Astrocyte (in vitro differentiated cells and primary cell): ENCODE results near the gene CLMN.

ENCODE experiments used
- EZH2 ChIP-seq: IDR thresholded peaks from 2 replicates; pipeline ENCODE4 v1.6.1; 2012; ENCODE audit warnings: mild to moderate bottlenecking, low read length, inconsistent platforms; ENCODE audit not compliant: insufficient read depth
- TF ChIP-seq, protein P1 (sequence below): IDR thresholded peaks from 2 replicates; pipeline ENCODE4 v1.5.1; 2011; ENCODE audit warnings: low read depth, mild to moderate bottlenecking, inconsistent platforms, low read length, moderate library complexity; ENCODE audit not compliant: insufficient read depth

DNA sequence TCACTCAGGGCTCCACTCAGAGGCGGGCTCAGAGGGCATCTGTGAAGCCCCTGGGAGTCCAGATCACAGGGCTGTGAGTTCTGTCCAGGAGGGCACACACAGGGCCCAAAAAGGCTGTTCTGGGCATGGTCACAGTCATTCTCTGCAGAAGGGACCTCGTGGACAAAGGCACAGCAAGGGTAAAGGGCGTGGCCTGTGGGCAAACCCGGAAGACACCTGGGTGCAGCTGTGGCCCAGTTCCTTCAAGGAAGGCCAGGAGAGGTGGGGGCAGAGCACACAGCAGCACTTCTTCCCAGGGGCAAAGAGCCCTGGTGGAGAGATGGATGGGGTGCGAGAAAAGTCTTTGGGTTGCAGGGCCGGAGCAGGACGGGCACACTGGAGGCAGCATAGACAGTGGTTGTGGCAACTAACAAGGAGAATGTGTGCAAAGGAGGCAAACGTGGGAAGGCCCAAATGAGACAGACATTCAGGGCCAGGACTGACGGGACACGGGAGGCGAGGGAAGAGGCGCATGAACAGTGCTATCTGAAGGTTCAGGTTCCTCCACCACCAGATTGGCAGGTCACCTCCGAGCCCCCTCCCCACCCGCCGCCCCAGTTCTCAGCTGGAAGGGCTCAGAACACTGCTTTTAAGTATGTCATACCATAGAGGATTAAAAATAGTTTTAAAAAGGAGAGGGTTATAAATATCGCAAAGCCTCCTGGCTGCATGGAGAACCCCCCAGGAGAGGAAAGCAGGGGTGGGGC lies 8.9 kb downstream of the CLMN start:
- no peak for TF ChIP-seq EZH2
- TF ChIP-seq, protein P1, sequence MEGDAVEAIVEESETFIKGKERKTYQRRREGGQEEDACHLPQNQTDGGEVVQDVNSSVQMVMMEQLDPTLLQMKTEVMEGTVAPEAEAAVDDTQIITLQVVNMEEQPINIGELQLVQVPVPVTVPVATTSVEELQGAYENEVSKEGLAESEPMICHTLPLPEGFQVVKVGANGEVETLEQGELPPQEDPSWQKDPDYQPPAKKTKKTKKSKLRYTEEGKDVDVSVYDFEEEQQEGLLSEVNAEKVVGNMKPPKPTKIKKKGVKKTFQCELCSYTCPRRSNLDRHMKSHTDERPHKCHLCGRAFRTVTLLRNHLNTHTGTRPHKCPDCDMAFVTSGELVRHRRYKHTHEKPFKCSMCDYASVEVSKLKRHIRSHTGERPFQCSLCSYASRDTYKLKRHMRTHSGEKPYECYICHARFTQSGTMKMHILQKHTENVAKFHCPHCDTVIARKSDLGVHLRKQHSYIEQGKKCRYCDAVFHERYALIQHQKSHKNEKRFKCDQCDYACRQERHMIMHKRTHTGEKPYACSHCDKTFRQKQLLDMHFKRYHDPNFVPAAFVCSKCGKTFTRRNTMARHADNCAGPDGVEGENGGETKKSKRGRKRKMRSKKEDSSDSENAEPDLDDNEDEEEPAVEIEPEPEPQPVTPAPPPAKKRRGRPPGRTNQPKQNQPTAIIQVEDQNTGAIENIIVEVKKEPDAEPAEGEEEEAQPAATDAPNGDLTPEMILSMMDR, result no peak
